ENCODE results near the gene ZBTB47. TPM values are rescaled to one million over a fixed set of nuclear protein-coding genes. Genes with fewer than 3 reads are reported as not detected.

ZBTB47 gene
- total and polyA plus RNA-seq, 2 donors (not counting 3 experiments of a cell fraction or from before 2014, with no cell fraction given) = 10.6 to 14.5 TPM

GRCh38 chr3:42680271-42680670 lies 26.8 kb downstream of the ZBTB47 start:
- Histone ChIP-seq H3K9me3 (replicated peaks; ENCODE audit: control insufficient read depth, insufficient read depth, low read length) (no peaks in the 10 kb centered on the region), H3K36me3 (ENCODE audit: control insufficient read depth in 2 of 2, extremely low read depth in 1 of 2, insufficient read depth in 2 of 2, low read length in 2 of 2) (no peaks in the 10 kb centered on the region), H3K4me2 (ENCODE audit: insufficient read depth, low read length) (no peak overlapping the region), H3K9me1 (replicated peaks; ENCODE audit: control insufficient read depth, extremely low read depth, insufficient read depth, low read length) (no peaks in the 10 kb centered on the region), H4K20me1 (replicated peaks; ENCODE audit: control insufficient read depth, extremely low read depth, insufficient read depth, low read length) (no peaks in the 10 kb centered on the region), H3K4me1 (ENCODE audit: control insufficient read depth, extremely low read depth, insufficient read depth, low read length) (no peaks in the 10 kb centered on the region), H3K79me2 (ENCODE audit: control insufficient read depth, insufficient read depth, low read length) (no peaks in the 10 kb centered on the region), H3K4me3 (replicated peaks in 1 of 3; ENCODE audit: insufficient read depth in 1 of 3, low read depth in 1 of 3, low read length in 3 of 3) (no peak overlapping the region), H3K27ac (ENCODE audit: insufficient read depth, low read depth, low read length) (no peak overlapping the region), H2AFZ (ENCODE audit: low read depth, low read length) (no peak overlapping the region), H3K27me3 (ENCODE audit: control insufficient read depth in 2 of 2, insufficient read depth in 2 of 2, low read length in 2 of 2) (peaks cover 13 to 25% of the 10 kb centered on the region in 2 experiments), H3K9ac (replicated peaks; ENCODE audit: extremely low read depth, insufficient read depth, low read length) (no peak overlapping the region)
- ChIA-PET CTCF (no interaction called here), POLR2A (no interaction called here)
- TF ChIP-seq JUN (IDR thresholded peaks at IDR 0.05; ENCODE audit: borderline replicate concordance, insufficient read depth, insufficient read length, low read depth) = no peak
- TF ChIP-seq CTCF (IDR thresholded peaks at IDR 0.05; ENCODE audit: extremely low read depth in 1 of 2, insufficient read depth in 1 of 2, low read depth in 1 of 2, low read length in 2 of 2) = no peak
- no peak for TF ChIP-seq POLR2A (IDR thresholded peaks at IDR 0.05; ENCODE audit: low read depth, low read length)
- TF ChIP-seq MAX (IDR thresholded peaks at IDR 0.05; ENCODE audit: insufficient read depth, insufficient read length) = no peak
- TF ChIP-seq MYC (IDR thresholded peaks at IDR 0.05; ENCODE audit: low read depth, low read length) = no peak
- TF ChIP-seq EZH2 (IDR thresholded peaks at IDR 0.05; ENCODE audit: borderline replicate concordance, low read depth, low read length, severe bottlenecking) = no peak
- TF ChIP-seq POLR2AphosphoS5 (IDR thresholded peaks at IDR 0.05; ENCODE audit: insufficient read depth, low read depth, low read length) = no peak
- no peak for TF ChIP-seq FOS (IDR thresholded peaks at IDR 0.05; ENCODE audit: borderline replicate concordance, insufficient read depth, low read length)
- no peak for TF ChIP-seq GATA2 (IDR thresholded peaks at IDR 0.05; ENCODE audit: insufficient read depth, insufficient read length, low read depth, low read length)
- DNase-seq (ENCODE audit: low read depth, low spot score) = no peak
- BruUV-seq (replicated peaks) = no TSS peak
- dilution Hi-C loops (cut with MboI; ENCODE audit: extremely low pct_ligation_motif_present, low sequenced_read_pairs) (no loop called here), intact Hi-C loops (cut with micrococcal nuclease) (no loop called here)
- FAIRE-seq = no peak
